HG02943 (cell line): ENCODE measurements around the gene RNF181.
"Not testable (repeated sequence)": the region's sequence is repeated elsewhere in the genome, so short reads cannot be mapped to it uniquely, and the experiment has no call there.

Experiments used
- ATAC-seq: cut with Tn5 transposase; IDR thresholded peaks from one replicate; pipeline ENCODE4 v1.9.1; 2021; ENCODE audit warnings: mild to moderate bottlenecking, low read depth, moderate library complexity; ENCODE audit not compliant: unreplicated experiment

Gene RNF181

DNA sequence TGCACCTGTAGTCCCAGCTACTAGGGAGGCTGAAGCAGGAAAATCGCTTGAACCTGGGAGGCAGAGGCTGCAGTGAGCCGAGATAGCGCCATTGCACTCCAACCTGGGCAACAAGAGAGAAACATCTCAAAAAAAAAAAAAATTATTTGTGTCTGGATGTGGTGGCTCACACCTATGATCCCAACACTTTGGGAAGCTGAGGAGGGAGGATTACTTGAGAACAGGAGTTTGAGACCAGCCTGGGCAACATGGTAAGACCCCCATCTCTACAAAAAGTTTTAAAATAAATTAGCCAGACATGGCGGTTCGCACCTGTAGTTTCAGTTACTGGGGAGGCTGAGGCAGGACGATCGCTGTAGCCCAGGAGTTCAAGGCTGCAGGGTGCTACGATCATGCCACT is 19.8 kb upstream of the RNF181 start:
- no peak for ATAC-seq

DNA sequence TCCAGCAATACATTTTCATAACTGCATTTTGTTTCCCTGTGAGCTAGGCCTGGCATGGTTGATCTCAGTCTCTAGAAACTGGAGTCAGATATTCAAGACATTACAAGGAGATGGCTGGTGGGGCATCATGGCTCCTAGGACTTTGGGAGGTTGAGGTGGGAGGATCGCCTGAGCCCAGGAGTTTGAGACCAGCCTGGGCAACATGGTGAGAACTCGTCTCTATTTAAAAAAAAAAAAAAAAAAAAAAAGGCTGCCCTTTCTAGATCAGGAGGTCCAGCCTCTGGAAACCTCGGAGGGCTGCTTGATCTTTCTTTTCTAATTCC is 18.5 kb upstream of the RNF181 start:
- no peak for ATAC-seq

- ATAC-seq: peak; percentile 51
These were observed 17.9 kb upstream of the RNF181 start, which contains the start of gene VAMP8 for GRCh38 chr2:85577386-85578242. Gene VAMP8, plus strand, starts transcription at chr2:85577586. Its CDS starts 61 bp downstream, at chr2:85577647.

DNA sequence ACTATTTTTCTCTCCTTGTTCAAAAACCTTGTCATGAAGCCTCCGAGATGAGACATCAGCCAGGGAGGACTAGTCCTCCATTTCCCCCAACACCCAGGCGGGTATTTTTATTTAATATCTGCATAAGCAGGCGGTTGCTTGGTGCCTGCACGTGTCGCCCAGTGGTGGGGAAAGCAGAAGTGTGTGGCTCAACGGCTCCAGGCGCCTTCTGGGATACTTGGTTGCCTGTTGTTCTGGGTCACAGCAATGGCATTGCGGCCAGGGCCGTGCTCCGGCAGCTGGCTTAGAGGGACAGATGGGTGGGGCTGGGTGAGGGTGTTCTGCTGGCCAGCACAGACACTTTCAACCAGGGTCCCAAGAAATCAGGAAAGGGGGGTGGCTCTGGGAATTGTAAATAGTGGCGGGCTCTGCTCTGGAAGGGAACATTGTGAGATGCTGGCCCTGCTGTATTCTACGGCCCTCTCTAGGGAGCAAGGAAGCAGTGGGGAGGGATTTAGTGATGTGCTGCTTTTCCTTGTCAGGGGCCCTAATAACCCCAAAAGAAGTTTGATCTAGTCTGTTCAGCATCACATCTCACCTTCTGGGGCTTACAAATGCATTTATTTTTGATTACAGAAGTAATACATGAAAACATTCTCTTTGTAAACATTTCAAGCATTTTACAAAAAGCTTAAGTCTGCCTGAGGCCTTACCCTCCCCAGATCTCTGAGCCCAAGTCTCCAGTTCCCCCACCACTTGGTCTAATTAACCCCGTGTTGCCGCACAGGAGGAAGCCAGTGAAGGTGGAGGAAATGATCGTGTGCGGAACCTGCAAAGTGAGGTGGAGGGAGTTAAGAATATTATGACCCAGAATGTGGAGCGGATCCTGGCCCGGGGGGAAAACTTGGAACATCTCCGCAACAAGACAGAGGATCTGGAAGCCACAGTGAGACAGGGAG is 17.0 kb upstream of the RNF181 start:
- ATAC-seq: peak; percentile 26

GRCh38 chr2:85579266-85579935 is 16.1 kb upstream of the RNF181 start:
- ATAC-seq: no peak

- no peak for ATAC-seq
These were observed 15.3 kb upstream of the RNF181 start for GRCh38 chr2:85580206-85580605.

DNA sequence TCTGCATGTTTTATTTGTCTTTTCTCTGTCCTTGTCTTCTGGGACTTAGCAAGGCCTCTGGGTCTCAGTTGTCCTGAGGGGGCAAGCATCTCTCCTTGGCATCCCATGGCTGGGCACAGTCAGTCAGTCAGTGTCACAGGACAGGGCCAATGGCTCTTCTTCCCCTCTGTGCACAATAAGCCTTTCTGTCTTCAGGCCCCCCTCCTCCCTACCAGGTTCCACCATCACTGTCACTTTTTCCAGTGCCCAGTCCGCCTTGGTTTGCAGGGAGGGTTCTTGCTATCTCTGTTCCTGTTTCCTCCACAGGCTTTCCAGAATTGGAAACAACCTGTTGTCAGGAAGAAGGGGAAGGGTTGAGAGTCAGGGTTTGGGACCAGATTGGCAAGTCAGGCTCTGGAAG is 13.1 kb upstream of the RNF181 start:
- ATAC-seq: no peak

- ATAC-seq: no peak
These were observed 11.7 kb upstream of the RNF181 start for GRCh38 chr2:85583667-85584353.

GRCh38 chr2:85584354-85584856 is 11.1 kb upstream of the RNF181 start, which contains the start of gene VAMP5:
Gene VAMP5, plus strand, starts transcription at chr2:85584431. Its CDS starts 60 bp downstream, at chr2:85584491.
- no peak for ATAC-seq

- no peak for ATAC-seq
These were observed 10.4 kb upstream of the RNF181 start for GRCh38 chr2:85584857-85585780.

- ATAC-seq: no peak
These were observed 9.8 kb upstream of the RNF181 start for GRCh38 chr2:85585781-85586105.

- no peak for ATAC-seq
These were observed 7.3 kb upstream of the RNF181 start for GRCh38 chr2:85588236-85588635.

- ATAC-seq: no peak
These were observed 6.9 kb upstream of the RNF181 start for GRCh38 chr2:85588645-85589044.

DNA sequence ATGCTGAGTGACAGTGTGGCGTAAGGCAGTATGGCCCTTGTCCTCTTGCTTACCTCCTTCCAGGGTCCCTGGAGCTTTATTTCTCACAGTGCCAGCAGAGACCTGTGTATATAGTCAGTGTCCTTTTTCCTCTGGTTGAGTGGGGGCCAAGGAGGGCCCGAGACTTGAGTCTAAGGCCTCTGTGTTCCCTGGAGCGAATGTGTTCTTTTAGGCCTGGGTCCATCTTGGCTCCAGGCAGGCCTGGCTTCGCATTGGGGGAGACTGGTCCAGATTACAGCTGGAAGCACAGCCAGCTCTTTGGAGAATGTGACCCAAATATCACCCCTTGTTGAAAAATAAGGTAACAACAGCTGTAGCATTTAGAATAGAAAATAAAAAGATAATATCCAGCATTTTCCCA is 6.4 kb upstream of the RNF181 start:
- no peak for ATAC-seq

- no peak for ATAC-seq
These were observed 5.4 kb upstream of the RNF181 start for GRCh38 chr2:85589982-85590791.

DNA sequence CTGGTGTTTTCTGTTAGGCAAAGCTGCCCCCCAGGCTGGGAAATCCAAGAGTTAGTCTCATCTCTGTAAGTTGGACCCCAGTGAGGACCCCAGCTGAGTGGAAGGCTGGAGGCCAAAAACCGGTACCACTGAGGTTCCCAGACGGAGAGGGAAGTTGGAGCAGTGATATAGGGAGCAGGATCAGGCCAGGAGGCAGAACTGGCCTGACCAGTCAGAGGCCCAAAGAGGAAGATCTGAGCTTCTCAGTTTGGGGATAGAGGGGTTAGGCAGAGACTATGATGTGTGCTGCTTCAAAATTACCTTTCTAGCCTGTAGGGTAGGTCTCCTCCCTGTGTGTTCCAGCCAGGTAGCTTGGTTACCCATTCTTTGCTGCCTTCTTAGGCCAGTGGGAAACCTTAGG is 4.6 kb upstream of the RNF181 start:
- ATAC-seq: no peak

DNA sequence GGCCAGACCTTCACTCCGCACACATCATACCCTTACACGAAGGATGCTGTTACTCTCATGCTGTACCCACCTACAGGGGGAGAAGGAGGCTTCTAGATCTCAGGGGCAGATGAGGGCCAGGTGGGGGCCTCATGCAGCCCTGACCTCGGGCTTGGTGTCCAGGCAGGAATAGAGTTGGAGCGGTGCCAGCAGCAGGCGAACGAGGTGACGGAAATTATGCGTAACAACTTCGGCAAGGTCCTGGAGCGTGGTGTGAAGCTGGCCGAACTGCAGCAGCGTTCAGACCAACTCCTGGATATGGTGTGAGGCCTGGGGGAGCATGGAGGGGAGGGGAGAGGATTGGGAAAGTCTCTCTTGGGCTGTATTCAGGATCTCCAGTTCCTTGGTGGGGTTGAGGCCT is 4.0 kb upstream of the RNF181 start:
- no peak for ATAC-seq

- ATAC-seq: not testable (repeated sequence)
These were observed 3.2 kb upstream of the RNF181 start for GRCh38 chr2:85592299-85592698.
